Erythroblast (primary cell): ENCODE data around the gene EXOC6B.

Experiments used
- GATA1 ChIP-seq: IDR thresholded peaks from 2 replicates; pipeline ENCODE4 v1.6.1; 2011; ENCODE audit warnings: low read depth, mild to moderate bottlenecking, control low read depth, low read length, moderate library complexity
- POLR2A ChIP-seq: IDR thresholded peaks from 2 replicates; pipeline ENCODE4 v1.6.1; 2011; ENCODE audit warnings: mild to moderate bottlenecking, low read length

DNA sequence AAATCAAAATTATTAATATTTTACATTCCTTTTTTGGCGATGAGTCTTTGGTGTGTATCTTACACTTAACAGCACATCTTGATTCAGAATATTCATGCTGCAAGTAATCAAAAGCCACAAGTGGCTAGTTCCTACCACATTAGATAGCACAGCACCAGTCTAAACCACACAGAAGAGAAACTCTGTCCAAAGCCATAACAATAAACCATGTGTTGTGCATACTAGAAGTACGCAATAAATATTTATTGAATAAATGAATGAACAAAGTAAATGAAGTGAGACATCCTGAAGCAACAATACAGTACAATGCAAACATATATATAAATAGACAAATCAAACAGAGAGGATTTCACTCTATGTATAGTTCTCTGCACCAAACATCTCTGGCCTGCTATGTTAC lies 287.3 kb downstream of the EXOC6B start:
- TF ChIP-seq POLR2A (no peak), GATA1 (no peak)
